Measurements from ENCODE around the gene FAM120AOS. TPM values are rescaled to one million over a fixed set of nuclear protein-coding genes. Genes with fewer than 3 reads are reported as not detected.

The FAM120AOS gene
- total RNA-seq, 1 donor from 2014 or later = 40.9 TPM

DNA sequence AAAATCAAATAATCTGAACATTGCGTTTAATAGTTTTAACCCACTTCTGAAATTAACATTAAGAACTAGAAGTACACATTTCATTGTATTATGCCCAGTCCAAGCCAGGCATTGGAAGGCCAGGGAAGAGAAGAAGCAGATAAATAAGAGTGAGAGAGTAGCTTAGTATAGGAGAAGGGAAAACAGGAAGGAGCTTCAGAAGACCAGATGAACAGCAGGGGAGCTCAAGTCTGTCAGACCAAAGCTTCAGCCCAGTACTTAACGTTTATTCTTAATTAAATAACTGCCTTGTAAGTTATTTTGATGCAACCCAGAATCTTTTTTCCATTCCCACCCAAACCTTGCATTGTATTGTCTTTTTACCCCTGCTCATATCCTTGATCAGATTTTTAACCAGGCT is 11.5 kb upstream of the FAM120AOS start:
- Mint-ChIP-seq H3K4me1 (peaks cover 46% of the 10 kb centered on the region), H3K27me3 (ENCODE audit: insufficient read depth, low read depth) (peaks cover 4% of the 10 kb centered on the region), H3K36me3 (peaks cover 4% of the 10 kb centered on the region), H3K9me3 (no peaks in the 10 kb centered on the region), H3K4me3 (no peak overlapping the region), H3K27ac (no peak overlapping the region)
- no peak for DNase-seq (ENCODE audit: low spot score)
- peaks cover 8% of the 10 kb centered on the region for H3F3A ChIP-seq (ENCODE audit: low read depth)
- H3K27me3 ChIP-seq = no peaks in the 10 kb centered on the region
- no peak overlapping the region for H2AFZ ChIP-seq (replicated peaks)
- H3K27ac ChIP-seq = no peak overlapping the region
- H4K20me1 ChIP-seq (ENCODE audit: low read depth) = peaks cover 46% of the 10 kb centered on the region
- no peak overlapping the region for H3K4me3 ChIP-seq
- H3K9ac ChIP-seq = no peak overlapping the region
- no peaks in the 10 kb centered on the region for H3K9me3 ChIP-seq (ENCODE audit: low read depth)
- no peaks in the 10 kb centered on the region for H3K36me3 ChIP-seq
- H3K79me2 ChIP-seq (ENCODE audit: low read depth) = peaks cover 100% of the 10 kb centered on the region
- TF ChIP-seq, protein P1, sequence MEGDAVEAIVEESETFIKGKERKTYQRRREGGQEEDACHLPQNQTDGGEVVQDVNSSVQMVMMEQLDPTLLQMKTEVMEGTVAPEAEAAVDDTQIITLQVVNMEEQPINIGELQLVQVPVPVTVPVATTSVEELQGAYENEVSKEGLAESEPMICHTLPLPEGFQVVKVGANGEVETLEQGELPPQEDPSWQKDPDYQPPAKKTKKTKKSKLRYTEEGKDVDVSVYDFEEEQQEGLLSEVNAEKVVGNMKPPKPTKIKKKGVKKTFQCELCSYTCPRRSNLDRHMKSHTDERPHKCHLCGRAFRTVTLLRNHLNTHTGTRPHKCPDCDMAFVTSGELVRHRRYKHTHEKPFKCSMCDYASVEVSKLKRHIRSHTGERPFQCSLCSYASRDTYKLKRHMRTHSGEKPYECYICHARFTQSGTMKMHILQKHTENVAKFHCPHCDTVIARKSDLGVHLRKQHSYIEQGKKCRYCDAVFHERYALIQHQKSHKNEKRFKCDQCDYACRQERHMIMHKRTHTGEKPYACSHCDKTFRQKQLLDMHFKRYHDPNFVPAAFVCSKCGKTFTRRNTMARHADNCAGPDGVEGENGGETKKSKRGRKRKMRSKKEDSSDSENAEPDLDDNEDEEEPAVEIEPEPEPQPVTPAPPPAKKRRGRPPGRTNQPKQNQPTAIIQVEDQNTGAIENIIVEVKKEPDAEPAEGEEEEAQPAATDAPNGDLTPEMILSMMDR (IDR thresholded peaks at IDR 0.05) = no peak
- TF ChIP-seq EZH2phosphoT487 (IDR thresholded peaks at IDR 0.05) (no peak), EZH2 (IDR thresholded peaks at IDR 0.05) (no peak)
- no peak overlapping the region for H3K4me2 ChIP-seq
- peaks cover 18% of the 10 kb centered on the region for H3K4me1 ChIP-seq

DNA sequence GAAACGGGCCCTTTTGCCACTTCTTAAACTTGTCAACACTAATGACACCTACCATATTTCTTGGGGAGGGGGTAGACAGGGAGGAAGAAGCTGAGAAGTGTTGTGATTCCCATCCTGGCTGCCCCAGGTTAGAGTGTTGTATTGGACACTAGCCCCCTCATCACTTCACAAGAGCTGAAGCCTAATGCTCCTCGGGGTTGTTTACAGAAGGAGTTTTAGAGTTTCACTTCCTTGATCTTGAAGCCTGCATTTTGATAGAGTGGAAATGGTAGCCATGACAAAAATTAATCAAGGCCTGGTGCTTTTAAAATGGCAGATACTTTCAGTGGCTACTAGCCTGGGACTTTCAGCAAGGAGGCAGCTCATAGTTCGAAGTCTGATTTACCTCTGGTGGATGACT is 11.0 kb upstream of the FAM120AOS start:
- Histone ChIP-seq H3K9me3 (ENCODE audit: low read depth) (no peaks in the 10 kb centered on the region), H3K79me2 (ENCODE audit: low read depth) (peaks cover 100% of the 10 kb centered on the region), H3K9ac (no peak overlapping the region), H2AFZ (replicated peaks) (no peak overlapping the region), H3F3A (ENCODE audit: low read depth) (peaks cover 8% of the 10 kb centered on the region), H4K20me1 (ENCODE audit: low read depth) (peaks cover 47% of the 10 kb centered on the region), H3K27me3 (no peaks in the 10 kb centered on the region), H3K4me1 (peaks cover 18% of the 10 kb centered on the region), H3K4me2 (no peak overlapping the region), H3K27ac (no peak overlapping the region), H3K36me3 (no peaks in the 10 kb centered on the region), H3K4me3 (no peak overlapping the region)
- Mint-ChIP-seq H3K27ac (no peak overlapping the region), H3K4me3 (no peak overlapping the region), H3K36me3 (peaks cover 4% of the 10 kb centered on the region), H3K4me1 (peaks cover 46% of the 10 kb centered on the region), H3K9me3 (no peaks in the 10 kb centered on the region), H3K27me3 (ENCODE audit: insufficient read depth, low read depth) (peaks cover 6% of the 10 kb centered on the region)
- TF ChIP-seq EZH2 (IDR thresholded peaks at IDR 0.05) = no peak
- TF ChIP-seq, protein P1 (IDR thresholded peaks at IDR 0.05) = no peak
- no peak for TF ChIP-seq EZH2phosphoT487 (IDR thresholded peaks at IDR 0.05)
- no peak for DNase-seq (ENCODE audit: low spot score)

DNA sequence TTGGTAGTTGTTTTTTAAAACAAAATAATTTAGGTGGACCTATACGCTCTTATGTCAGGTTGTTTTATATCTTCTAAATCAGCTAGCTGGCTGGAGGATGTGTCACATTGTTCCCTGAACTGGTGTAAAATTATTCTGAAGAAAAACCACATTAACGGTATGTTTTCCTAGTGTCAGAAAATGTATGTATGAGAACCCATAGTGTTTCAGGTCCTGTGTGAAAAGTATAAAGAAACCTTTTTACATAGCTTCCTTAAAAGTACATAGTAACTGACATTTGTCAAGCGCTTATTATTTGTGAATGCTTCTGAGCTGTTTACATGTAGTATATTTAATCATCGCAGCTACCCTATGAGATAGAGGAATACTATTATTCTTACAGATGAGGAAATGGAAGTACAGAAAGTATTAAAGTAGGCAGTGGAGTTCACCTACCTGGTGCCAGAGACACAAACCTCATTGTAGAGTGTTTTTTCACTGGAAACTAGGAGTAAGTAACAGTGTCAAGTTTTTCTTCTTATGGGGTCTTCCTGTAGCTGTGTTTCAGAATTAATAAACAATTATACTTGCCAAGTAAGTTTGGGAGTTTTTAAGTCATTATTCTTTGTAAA is 10.4 kb upstream of the FAM120AOS start:
- Mint-ChIP-seq H3K27me3 (ENCODE audit: insufficient read depth, low read depth) (peaks cover 4% of the 10 kb centered on the region), H3K9me3 (no peaks in the 10 kb centered on the region), H3K27ac (no peak overlapping the region), H3K4me1 (peaks cover 43% of the 10 kb centered on the region), H3K4me3 (no peak overlapping the region), H3K36me3 (peaks cover 6% of the 10 kb centered on the region)
- Histone ChIP-seq H3K4me1 (peaks cover 12% of the 10 kb centered on the region), H3K27ac (no peak overlapping the region), H3K9me3 (ENCODE audit: low read depth) (no peaks in the 10 kb centered on the region), H3K4me2 (no peak overlapping the region), H2AFZ (replicated peaks) (no peak overlapping the region), H3K9ac (no peak overlapping the region), H3F3A (ENCODE audit: low read depth) (peaks cover 5% of the 10 kb centered on the region), H3K4me3 (no peak overlapping the region), H4K20me1 (ENCODE audit: low read depth) (peaks cover 41% of the 10 kb centered on the region), H3K79me2 (ENCODE audit: low read depth) (peaks cover 100% of the 10 kb centered on the region), H3K36me3 (no peaks in the 10 kb centered on the region), H3K27me3 (no peaks in the 10 kb centered on the region)
- TF ChIP-seq, protein P1 (IDR thresholded peaks at IDR 0.05) = no peak
- no peak for TF ChIP-seq EZH2 (IDR thresholded peaks at IDR 0.05)
- no peak for TF ChIP-seq EZH2phosphoT487 (IDR thresholded peaks at IDR 0.05)
- no peak for DNase-seq (ENCODE audit: low spot score)

Data from neural progenitor cell (in vitro differentiated cells).